ENCODE results near the gene G3BP1. TPM values are rescaled to one million over a fixed set of nuclear protein-coding genes. Genes with fewer than 3 reads are reported as not detected.
"Not testable (repeated sequence)": the region's sequence is repeated elsewhere in the genome, so short reads cannot be mapped to it uniquely, and the experiment has no call there.

Gene G3BP1
- total and polyA plus RNA-seq, 12 donors, result 11.5 to 167 (median 95.0) TPM

DNA sequence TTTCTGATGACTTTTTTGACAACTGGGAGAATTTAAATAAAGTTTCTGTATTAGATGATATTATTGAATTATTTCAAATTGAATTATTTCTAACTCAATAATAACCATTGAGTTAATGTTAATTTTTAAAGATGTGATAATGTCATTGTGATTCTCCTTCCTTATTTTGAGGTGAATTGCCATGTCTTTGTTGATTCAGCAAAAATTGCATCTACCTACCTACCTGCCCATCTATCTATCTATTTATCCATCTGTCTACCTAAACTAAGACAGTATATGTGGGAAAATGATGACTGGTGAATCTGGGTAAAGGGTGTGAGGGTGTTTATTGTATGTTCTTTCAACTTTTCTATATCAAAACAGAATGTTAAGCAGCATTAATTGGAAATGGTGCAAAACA, 75.0 kb downstream of the G3BP1 start:
- Histone ChIP-seq H3K27ac (no peak overlapping the region), H3K4me1 (replicated peaks in 1 of 2) (no peaks in the 10 kb centered on the region), H3K4me3 (no peak overlapping the region), H3K27me3 (no peaks in the 10 kb centered on the region), H3K36me3 (replicated peaks in 1 of 2) (no peaks in the 10 kb centered on the region), H3K9me3 (replicated peaks in 1 of 3) (no peaks in the 10 kb centered on the region)
- no peak for DNase-seq
- no peak for TF ChIP-seq POLR2A (IDR thresholded peaks at IDR 0.05)
- TF ChIP-seq, protein P1, sequence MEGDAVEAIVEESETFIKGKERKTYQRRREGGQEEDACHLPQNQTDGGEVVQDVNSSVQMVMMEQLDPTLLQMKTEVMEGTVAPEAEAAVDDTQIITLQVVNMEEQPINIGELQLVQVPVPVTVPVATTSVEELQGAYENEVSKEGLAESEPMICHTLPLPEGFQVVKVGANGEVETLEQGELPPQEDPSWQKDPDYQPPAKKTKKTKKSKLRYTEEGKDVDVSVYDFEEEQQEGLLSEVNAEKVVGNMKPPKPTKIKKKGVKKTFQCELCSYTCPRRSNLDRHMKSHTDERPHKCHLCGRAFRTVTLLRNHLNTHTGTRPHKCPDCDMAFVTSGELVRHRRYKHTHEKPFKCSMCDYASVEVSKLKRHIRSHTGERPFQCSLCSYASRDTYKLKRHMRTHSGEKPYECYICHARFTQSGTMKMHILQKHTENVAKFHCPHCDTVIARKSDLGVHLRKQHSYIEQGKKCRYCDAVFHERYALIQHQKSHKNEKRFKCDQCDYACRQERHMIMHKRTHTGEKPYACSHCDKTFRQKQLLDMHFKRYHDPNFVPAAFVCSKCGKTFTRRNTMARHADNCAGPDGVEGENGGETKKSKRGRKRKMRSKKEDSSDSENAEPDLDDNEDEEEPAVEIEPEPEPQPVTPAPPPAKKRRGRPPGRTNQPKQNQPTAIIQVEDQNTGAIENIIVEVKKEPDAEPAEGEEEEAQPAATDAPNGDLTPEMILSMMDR (IDR thresholded peaks at IDR 0.05), result no peak
- intact Hi-C loops (cut with DNase I), result no loop called here

GRCh38 chr5:151847871-151848270, 76.1 kb downstream of the G3BP1 start:
- Histone ChIP-seq H3K27me3 (no peaks in the 10 kb centered on the region), H3K27ac (no peak overlapping the region), H3K4me1 (replicated peaks in 1 of 2) (no peaks in the 10 kb centered on the region), H3K9me3 (replicated peaks in 1 of 3) (no peaks in the 10 kb centered on the region), H3K4me3 (no peak overlapping the region), H3K36me3 (replicated peaks in 1 of 2) (no peaks in the 10 kb centered on the region)
- DNase-seq, result no peak
- intact Hi-C loops (cut with DNase I), result no loop called here
- TF ChIP-seq POLR2A (IDR thresholded peaks at IDR 0.05), result no peak
- 36 to 75% (median 62%) methylated on average over 1 of the region's 1 CpG for WGBS, 4 donors

- no peak for TF ChIP-seq POLR2A (IDR thresholded peaks at IDR 0.05)
- H3K4me1 ChIP-seq (replicated peaks in 1 of 2), result no peaks in the 10 kb centered on the region
- DNase-seq, result no peak
- no peaks in the 10 kb centered on the region for H3K36me3 ChIP-seq (replicated peaks in 1 of 2)
- WGBS, 4 donors, result 81 to 94% (median 90%) methylated on average over 4 of the region's 4 CpGs
- H3K4me3 ChIP-seq, result no peak overlapping the region
- intact Hi-C loops (cut with DNase I), result no loop called here
- no peaks in the 10 kb centered on the region for H3K27me3 ChIP-seq
- no peak overlapping the region for H3K27ac ChIP-seq
- H3K9me3 ChIP-seq (replicated peaks in 1 of 3), result no peaks in the 10 kb centered on the region
Observed at GRCh38 chr5:151855701-151856100, 83.9 kb downstream of the G3BP1 start.

- Histone ChIP-seq H3K36me3 (replicated peaks in 1 of 2) (no peaks in the 10 kb centered on the region), H3K9me3 (replicated peaks in 1 of 3) (no peaks in the 10 kb centered on the region), H3K27ac (no peak overlapping the region), H3K4me3 (no peak overlapping the region), H3K4me1 (replicated peaks in 1 of 2) (no peaks in the 10 kb centered on the region), H3K27me3 (no peaks in the 10 kb centered on the region)
- 87 to 100% (median 88%) methylated on average over 3 to 5 of the region's 5 CpGs for WGBS, 4 donors
- TF ChIP-seq POLR2A (IDR thresholded peaks at IDR 0.05), result no peak
- TF ChIP-seq, protein P1 (IDR thresholded peaks at IDR 0.05), result no peak
- intact Hi-C loops (cut with DNase I), result no loop called here
- DNase-seq, result no peak
Observed at GRCh38 chr5:151856861-151857260, 85.1 kb downstream of the G3BP1 start.

- DNase-seq; H3K27me3 ChIP-seq; H3K4me1 ChIP-seq (replicated peaks in 1 of 2); H3K9me3 ChIP-seq (replicated peaks in 1 of 3); H3K36me3 ChIP-seq (replicated peaks in 1 of 2); intact Hi-C loops (cut with DNase I); H3K27ac ChIP-seq; H3K4me3 ChIP-seq: not testable (repeated sequence)
- 83 to 91% (median 84%) methylated on average over 3 of the region's 4 CpGs for WGBS, 4 donors
Observed at GRCh38 chr5:151860867-151861266, 89.1 kb downstream of the G3BP1 start.

Other genes with a start within 250 kb of the G3BP1 start
- under 1 TPM in 3 of 9 donors, not detected in 6; under 0.01 to 0.06 (median 0.03) TPM for gene FAT2, start 180.6 kb upstream of the G3BP1 start, total RNA-seq
- gene FAT2, start 180.6 kb upstream of the G3BP1 start, polyA plus RNA-seq, result under 1 TPM in 2 of 3 donors, not detected in 1; under 0.01 to 0.08 TPM
- gene SPARC, start 85.0 kb upstream of the G3BP1 start, total RNA-seq, result 1,000 to 10,000 TPM in 5 of 9 donors, 100 to 1,000 TPM in 4; 478 to 4,554 (median 1,462) TPM
- 1,000 to 10,000 TPM in 1 of 3 donors, 100 to 1,000 TPM in 2; 145 to 2,674 (median 298) TPM for gene SPARC, start 85.0 kb upstream of the G3BP1 start, polyA plus RNA-seq
- 100 to 1,000 TPM in 8 of 9 donors, 10 to 100 TPM in 1; 97.5 to 291 (median 129) TPM for gene ATOX1, start 13.3 kb upstream of the G3BP1 start, total RNA-seq
- 100 to 1,000 TPM; 125 to 213 (median 136) TPM for gene ATOX1, start 13.3 kb upstream of the G3BP1 start, polyA plus RNA-seq
- gene GLRA1, start 152.9 kb downstream of the G3BP1 start, total RNA-seq, result 1 to 10 TPM in 2 of 9 donors, under 1 TPM in 1, not detected in 6; 0.53 to 2.7 (median 1.4) TPM
- gene GLRA1, start 152.9 kb downstream of the G3BP1 start, polyA plus RNA-seq, result 1 to 10 TPM in 1 of 3 donors, under 1 TPM in 1, not detected in 1; 0.40 to 1.3 TPM